GM21619 (cell line): ENCODE data around the gene GALK2.
"Not testable (repeated sequence)": the region's sequence is repeated elsewhere in the genome, so short reads cannot be mapped to it uniquely, and the experiment has no call there.

Experiments
- ATAC-seq: cut with Tn5 transposase; IDR thresholded peaks from one replicate; pipeline ENCODE4 v1.9.1; 2021; ENCODE audit not compliant: unreplicated experiment

Gene GALK2

DNA sequence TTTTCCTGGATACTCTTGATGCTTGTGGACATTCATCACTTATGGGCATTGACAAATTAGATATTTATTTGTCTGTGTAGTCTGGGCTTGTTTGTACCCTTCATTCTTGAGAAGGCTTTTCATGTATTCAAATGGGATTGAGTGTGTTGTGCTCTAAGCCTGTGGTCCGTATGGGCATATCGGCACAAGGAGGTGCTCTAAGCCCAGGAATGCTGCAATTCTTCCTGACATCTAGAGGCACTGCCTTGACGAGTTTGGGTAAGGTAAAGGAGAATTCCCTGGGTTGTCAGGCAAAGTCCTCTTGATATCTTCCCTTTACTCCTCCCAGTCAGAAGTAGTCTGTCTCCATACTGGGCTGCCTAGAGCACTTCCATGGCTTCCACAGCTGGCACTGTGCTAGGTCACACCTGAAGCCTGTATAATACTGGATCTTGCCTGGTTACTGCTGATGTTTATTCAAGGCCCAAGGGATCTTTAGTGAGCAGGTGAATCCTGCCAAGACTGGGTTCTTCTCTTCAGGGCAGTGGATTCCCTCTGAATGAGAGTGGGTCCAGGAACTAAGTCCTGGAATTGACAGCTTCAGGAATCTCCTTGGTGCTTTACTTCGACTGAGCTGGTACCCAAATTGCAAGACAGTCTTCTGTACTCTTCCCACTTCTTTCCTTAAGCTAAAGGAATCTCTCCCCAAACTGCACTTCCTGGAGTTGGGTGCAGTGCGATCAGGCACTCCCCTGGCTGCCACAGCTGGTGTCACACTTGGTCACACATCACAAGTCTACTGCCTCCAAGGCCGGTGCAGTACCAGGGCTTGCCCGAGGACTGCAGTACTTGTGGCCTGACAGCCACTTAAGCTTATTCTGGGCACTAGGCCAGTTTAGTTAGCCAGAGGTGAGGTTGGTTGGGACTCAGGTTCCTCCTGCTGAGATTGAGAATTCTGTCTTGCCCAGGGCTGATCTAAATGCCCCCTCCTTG lies 46.0 kb downstream of the GALK2 start:
- ATAC-seq, result peak; percentile 99

DNA sequence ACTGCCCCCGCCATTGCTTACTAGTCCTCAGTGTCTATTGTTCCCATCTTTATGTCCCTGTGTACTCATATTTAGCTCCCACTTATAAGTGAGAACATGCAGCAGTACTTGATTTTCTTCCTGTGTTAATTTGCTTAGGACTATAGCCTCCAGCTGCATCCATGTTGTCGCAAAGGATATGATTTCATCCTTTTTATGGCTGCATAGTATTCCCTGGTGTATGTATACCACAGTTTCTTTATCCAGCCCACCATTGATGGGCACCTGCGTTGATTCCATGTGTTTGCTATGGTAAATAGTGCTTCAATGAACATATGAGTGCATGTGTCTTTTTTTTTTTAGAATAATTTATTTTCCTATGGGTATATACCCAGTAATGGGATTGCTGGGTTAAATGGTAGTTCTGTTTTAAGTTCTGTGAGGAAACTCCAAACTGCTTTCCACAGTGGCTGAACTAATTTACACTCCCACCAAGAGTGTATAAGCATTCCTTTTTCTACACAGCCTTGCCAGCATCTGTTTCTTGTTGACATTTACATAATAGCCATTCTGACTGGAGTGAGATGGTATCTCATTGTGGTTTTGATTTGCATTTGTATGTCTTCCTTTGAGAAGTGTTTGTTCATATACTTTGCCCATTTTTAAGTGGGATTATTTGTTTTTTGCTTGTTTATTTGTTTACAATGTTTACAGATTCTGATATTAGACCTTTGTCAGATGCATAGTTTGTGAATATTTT lies 53.7 kb downstream of the GALK2 start:
- no peak for ATAC-seq

DNA sequence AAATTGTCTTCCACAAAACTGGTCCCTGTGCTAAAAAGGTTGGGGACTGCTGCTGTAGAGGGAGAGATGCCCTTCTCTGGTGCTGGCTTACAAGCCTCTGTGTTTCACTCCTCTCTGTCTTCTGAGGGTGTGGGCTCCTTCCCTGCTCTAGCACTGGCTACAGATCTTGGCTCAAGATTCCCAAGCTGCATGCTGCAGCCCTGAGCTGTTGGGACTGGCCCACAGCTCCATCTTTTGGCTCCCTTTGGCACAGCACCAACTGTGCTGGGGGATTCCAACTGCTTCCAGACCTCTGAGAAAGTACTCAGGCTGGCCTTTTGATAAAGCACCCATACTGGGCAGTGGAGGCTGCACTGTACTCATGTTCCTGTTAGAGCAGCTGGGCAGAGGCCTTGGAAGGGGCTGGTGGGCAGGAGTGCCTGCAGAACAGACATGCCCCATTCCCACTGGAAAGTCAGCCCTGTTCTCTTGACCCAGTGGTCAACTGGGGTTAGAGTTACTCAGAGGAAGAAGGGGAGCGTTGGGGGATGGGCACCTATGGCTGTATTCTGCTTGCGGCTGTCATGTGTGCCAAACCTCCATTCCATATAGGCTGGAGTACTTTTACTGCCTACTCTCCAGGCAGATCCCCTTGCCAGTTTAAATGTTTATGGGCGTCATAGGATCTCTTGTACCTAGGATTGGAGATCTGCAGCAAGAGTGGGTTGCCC lies 55.7 kb downstream of the GALK2 start:
- ATAC-seq, result no peak

DNA sequence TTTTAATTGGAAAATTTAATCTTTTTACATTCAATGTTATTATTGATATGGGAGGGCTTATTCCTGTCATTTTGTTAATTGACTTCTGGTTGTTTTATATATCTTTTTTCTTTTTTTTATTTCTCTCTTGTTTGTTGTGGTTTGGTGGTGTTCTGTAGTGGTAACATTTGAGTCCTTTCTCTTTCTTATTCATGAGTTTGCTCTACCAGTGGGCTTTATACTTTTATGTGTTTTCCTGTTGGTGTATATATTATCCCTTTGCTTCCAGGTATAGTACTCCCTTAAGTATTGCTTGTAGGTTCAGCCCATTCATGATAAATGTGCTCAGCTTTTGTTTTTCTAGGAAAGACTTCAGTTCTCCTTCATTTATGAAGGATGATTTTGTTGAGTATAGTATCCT lies 57.6 kb downstream of the GALK2 start:
- no peak for ATAC-seq

DNA sequence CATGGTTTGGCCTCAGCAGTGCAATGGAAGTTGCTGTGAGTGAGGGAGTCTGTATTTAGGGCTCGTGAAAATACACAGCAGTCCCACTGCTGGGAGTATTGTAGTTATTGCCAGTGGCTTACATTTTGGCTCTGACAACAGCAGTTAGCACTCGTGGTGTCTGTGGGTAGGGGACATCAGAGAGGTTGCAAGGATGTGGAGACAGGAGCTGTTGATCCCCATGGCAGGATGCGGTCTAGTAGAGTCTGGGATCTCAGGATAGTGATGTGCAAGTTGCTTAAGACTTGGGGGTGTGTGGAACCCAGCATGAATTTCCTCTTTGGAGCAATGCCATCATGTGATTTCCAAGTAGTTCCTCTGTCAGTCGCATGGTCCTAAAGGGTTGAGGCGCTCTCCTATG lies 59.9 kb downstream of the GALK2 start:
- no peak for ATAC-seq

DNA sequence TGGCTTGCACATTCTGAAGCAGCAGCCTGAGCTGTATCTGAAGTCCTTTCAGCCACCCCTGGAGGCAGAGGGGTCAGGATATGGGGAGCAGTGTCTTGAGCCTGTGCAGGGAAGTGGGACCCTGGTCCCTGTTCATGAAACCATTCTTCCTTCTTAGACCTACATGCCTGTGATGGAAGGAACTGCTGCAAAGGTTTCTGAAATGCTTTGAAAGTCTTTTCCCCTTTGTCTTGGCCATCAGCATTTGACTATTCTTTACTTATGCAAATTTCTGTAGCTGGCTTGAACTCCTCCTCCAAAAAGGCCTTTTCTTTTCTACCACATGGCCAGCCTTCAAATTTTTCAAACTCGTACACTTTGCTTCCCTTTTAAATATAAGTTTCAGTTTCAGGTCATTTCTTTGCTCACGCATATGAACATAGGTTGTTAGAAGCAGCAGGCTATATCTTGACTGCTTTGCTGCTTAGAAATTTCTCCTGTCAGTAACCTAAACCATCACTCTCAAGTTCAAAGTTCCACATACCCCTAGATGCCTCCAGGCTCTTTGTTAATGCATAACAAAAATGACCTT lies 62.3 kb downstream of the GALK2 start:
- no peak for ATAC-seq

DNA sequence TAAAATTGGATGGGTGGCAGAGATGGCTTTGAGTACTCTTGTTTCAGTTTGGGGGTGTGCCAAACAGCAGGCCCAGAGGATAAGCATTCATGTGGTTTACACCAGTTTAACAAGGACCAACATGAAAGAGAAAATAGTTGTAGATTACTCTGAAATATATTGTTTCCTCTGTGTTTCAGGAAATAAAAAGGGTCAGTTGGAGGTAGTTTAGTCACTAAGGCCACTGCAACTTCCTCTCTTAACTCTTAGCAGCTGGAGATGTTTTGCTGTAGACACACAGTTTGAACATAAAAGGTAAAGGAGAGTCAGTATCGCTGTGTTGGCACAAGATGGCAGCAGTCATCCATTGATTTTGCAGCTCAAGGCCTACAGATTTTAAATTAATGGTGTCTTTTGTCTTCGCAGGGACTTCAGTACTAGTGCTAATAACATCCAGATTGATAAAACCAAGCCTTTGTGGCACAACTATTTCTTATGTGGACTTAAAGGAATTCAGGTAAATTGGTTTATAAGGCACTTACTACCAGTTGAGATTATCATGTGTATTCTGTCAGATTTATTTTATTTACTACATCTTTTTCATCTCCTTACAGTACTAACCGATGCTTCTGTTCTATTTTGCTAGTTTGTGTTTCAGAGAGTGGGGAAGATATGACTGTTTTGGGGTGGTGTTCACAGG lies 65.5 kb downstream of the GALK2 start:
- ATAC-seq, result peak; percentile 78

DNA sequence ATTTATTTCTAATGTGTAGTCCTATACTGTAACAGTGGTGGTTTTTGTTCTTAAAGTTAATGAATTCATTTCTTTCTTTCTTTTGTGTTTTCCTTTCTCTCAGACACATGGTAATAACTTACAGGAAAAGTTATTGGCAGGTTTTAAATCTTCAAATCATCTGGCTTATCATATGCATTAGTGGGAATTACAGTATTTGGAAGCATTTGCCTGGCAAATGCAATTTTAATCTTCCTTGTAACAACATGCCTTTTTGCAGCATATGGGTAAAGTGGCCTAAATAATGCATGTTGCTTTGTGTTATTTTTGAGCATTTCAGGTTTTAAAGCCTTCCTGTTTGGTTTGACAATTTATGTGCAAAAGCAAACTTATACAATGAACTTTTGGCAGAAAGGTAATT lies 66.8 kb downstream of the GALK2 start:
- ATAC-seq, result no peak

DNA sequence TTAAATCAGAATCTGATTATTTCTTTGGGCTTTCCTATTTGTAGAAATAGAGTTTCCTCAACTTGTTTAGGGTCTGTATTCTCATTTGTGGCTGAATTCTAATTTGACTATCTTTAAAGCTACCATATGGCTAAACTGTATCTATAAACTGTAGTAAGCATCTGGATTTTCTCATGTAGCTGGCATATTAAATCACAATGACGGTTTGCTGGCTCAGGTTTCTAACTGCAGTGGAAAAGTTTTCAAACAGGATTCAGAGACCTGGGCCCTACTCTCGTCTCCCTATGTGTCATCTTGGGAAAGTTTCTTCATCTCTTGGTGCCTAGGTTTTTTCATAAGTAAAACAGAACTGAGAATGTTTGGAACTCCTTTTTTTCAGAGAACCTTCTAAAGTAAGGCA lies 68.3 kb downstream of the GALK2 start:
- ATAC-seq, result no peak

DNA sequence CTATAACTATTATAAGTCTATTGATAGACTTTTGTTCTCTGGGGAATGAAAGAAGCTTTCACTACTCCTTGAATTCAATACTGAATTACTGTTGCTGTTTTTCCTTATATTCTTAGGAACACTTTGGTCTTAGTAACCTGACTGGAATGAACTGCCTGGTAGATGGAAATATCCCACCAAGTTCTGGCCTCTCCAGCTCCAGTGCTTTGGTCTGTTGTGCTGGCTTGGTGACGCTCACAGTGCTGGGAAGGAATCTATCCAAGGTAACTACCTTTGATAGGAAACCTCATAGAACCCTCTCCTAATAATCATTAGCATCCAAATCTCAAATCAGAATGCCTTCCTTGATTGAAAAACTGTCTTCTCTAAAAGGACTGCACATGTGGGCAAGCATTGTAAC lies 69.1 kb downstream of the GALK2 start:
- ATAC-seq, result no peak

DNA sequence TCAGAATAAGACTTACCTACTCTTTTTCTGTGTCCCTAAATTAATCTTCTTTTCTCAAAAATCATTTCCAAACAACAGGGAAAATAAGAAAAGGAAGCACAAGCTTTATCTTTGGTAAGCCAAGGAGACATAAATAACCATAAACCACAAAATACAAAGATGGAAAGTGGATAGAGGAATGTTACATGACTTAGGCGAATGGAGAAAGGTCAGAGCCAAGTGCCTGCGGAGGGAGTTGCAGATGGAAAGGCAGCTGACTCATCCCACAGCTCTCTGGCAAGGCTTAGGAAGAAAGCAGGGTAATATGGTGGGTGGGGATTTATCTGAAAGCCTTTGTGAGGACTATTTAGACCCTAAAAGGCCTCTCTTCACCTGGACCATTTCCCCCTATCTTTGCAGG lies 72.8 kb downstream of the GALK2 start:
- ATAC-seq, result no peak

DNA sequence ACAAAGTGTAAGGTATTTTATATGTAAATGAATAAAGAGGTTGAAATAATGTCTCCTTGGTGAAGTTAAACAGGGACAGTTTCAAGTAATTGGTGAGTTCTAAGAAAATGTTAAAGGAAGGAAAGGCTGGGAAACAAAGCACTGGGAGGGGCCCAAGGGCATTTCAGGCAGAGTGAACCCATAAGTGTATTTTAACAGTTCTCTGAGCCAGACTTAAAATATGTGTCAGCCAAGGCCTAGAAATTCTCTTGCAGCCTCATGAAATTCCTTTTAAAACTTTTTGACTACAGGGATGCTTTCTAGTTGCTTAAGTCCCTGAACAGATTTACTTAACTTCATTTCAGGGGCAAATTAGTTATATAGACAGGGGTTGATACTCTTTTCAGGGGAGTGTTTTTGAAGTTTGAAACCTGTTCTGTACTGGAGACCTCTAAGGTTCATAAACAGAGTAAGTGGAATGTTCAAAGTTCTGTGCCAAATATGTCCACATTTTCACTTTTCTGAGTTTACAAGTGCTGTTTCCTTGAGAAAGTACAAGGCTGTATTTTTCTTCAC lies 77.6 kb downstream of the GALK2 start:
- ATAC-seq, result no peak

DNA sequence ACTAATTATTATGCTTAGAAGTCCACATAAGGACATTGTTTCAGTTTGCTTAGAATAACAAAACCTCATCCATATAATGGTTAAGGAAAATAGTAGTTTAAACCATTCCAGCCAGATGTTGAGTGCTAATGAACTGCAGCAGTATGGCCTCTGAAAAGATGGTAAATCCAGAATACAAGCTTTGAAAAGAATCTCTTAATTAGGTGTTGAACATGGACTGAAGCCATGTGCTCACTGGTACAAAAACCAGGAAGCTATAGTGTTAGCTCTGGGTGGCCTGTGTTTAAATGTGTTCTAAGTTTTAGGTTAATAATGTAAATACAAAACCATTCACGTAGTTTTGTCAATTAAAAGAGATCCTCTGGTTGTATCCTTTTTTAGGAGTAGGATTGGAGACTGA lies 78.2 kb downstream of the GALK2 start:
- no peak for ATAC-seq

DNA sequence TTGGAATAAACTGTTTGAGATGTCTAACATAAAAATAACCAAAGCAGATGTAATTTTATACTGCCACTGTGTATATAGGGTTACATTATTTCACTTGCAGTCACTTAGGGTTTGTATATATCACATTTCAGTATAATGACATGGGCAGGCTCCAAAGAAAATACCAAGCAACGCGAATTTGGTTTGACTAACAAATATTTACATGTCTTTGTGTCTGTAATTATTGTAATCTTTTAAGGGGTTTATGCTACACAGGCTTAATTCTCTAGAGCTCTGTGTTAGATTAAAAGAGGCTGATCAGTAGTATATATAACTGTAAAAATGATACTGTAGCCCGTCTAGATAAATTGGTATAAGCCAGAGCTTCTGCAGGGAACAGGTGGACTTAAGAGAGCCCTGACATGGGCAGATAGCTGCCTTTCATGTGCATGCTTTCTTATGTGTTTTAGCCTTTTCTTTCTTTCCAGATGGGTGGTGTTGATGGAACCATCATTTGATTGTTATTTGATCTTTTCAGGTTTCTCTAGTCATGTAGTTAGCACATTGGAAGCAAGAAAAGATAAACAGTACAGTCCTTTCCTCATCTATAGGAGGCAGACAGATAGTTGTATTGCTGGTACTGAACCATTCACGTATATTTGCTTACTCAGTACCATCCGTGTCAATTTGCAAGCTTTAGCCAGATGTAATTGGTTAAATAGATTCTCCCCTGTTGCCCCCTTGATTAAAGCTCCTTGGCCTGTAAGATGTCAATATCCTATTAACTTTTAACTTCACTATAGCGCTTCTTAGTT lies 86.1 kb downstream of the GALK2 start:
- no peak for ATAC-seq

DNA sequence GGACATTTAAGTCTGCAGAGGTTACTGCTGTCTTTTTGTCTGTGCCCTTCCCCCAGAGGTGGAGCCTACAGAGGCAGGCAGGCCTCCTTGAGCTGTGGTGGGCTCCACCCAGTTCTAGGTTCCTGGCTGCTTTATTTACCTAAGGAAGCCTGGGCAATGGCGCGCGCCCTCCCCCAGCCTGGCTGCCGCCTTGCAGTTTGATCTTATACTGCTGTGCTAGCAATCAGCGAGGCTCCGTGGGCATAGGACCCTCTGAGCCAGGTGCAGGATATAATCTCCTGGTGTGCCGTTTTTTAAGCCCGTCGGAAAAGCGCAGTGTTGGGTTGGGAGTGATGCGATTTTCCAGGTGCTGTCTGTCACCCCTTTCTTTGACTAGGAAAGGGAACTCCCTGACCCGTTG lies 95.1 kb downstream of the GALK2 start:
- not testable (repeated sequence) for ATAC-seq

DNA sequence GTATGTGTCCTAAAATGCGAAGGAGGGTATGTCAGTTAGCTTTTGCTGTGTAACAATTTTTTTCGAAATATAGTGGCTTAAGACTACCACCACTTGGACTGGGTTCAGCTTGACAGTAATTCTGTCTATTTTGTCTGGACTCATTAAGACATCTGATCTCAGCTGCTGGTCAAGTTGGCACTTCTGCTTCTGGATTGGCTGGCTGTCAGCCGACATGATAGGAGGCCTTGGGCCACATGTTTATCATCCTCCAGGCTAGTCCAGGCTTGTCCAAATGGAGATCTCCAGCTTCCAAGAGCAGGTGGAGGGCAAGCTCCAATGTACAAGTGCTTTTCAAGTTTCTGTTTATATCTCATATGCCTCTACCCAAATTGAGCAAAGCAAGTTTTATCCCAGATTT lies 95.9 kb downstream of the GALK2 start:
- ATAC-seq, result no peak

DNA sequence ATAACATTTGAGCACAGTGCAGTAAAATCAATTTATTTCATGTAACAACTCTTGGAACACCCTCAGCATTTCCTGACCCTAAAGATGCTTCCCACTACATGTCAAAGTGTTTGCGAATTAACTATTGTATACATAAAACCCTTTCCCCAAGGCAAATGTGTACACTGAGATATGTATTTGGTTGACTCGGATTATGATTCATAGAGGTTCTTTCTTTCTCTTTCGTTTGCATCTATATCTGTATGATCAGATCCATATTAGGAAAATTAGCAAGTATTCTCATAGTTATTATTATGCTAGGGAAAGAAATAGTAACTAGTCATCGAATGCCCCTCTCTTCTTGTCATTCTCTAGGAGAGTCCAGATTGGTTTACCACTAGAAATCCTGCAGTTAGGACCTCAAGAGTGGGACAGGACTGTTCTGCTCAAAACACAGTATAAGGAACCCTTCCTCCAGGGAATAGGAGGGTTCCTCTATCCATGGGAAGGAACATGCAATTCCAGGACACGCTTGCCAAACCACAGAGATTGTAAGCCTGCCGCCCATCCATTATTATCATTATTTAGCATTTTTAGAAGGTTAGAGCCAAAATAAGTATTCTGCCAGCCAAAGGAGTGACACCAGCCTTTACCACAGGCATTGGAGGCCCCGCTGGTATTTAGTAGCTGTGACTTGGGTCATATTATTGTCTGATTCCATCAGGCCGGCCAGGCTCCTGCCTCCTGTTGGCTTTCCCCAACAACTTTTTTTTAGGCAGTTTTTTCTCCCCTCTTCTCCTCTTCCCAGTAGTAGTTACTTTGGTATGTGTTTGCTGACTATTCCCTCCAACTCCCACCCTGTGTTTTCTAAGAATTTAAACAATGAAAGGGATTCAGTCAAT lies 100.7 kb downstream of the GALK2 start:
- ATAC-seq, result no peak

DNA sequence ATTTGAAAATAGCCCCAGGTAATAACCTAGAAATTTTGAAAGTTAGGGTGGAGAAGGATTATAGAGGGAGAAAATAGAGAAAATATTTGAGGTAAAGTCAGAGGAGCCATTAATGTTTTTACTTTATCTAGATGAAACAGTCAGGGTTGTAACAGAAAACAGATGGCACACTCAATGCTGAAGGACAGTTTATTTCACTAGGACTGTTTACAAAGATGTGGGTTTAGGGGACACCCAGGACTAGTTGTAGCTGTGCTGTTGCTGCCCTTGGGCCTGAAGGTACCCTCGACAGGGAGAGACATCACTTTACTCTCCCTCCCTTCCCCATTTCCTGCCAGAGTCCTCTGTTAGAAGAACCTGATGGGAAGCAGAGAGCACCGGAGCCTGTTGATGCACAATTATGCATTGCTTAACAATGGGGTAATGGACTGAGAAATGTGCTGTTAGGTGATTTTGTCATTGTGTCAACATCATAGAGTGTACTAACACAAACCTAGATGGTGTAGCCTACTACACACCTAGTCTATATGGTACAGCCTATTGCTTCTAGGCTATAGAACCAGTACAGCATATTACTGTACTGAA lies 103.8 kb downstream of the GALK2 start:
- ATAC-seq, result no peak
